ENCODE measurements around the gene HORMAD2.

HORMAD2 gene

GRCh38 chr22:30079952-30080533 is at the start of gene HORMAD2:
TSS of gene HORMAD2 (plus strand) at chr22:30080464. CDS start at chr22:30093953, 13,489 bp downstream.
- TF ChIP-seq, protein P1, sequence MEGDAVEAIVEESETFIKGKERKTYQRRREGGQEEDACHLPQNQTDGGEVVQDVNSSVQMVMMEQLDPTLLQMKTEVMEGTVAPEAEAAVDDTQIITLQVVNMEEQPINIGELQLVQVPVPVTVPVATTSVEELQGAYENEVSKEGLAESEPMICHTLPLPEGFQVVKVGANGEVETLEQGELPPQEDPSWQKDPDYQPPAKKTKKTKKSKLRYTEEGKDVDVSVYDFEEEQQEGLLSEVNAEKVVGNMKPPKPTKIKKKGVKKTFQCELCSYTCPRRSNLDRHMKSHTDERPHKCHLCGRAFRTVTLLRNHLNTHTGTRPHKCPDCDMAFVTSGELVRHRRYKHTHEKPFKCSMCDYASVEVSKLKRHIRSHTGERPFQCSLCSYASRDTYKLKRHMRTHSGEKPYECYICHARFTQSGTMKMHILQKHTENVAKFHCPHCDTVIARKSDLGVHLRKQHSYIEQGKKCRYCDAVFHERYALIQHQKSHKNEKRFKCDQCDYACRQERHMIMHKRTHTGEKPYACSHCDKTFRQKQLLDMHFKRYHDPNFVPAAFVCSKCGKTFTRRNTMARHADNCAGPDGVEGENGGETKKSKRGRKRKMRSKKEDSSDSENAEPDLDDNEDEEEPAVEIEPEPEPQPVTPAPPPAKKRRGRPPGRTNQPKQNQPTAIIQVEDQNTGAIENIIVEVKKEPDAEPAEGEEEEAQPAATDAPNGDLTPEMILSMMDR (IDR thresholded peaks at IDR 0.05; ENCODE audit: insufficient read depth, low read depth, low read length, missing control alignments): no peak
- no peak for DNase-seq (ENCODE audit: low read depth)
- H3K4me3 ChIP-seq (ENCODE audit: low read length): no peak within 1 kb of the TSS

DNA sequence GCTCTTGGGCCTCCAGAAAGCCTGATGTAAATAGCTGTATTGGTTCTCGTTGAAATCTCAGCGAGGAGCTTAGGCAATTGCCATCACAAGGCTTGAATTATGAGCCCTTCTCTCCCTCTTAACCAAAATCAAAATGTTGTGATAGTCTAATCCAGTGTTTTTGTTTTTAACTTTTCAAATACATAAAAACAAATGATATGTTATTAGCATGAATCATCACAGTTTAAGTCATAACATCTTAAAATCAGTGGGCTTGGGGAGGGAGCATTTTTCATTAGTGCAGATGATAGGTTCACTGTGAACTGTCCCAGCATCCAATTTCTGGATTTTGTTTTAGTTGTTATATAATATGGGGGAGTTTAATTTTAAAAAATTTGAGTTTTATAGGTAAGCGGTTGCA is 48.9 kb upstream of the HORMAD2 start:
- DNase-seq (ENCODE audit: low read depth): no peak
- no peak overlapping the region for H3K4me3 ChIP-seq (ENCODE audit: low read length)
- TF ChIP-seq, protein P1 (IDR thresholded peaks at IDR 0.05; ENCODE audit: insufficient read depth, low read depth, low read length, missing control alignments): no peak

DNA sequence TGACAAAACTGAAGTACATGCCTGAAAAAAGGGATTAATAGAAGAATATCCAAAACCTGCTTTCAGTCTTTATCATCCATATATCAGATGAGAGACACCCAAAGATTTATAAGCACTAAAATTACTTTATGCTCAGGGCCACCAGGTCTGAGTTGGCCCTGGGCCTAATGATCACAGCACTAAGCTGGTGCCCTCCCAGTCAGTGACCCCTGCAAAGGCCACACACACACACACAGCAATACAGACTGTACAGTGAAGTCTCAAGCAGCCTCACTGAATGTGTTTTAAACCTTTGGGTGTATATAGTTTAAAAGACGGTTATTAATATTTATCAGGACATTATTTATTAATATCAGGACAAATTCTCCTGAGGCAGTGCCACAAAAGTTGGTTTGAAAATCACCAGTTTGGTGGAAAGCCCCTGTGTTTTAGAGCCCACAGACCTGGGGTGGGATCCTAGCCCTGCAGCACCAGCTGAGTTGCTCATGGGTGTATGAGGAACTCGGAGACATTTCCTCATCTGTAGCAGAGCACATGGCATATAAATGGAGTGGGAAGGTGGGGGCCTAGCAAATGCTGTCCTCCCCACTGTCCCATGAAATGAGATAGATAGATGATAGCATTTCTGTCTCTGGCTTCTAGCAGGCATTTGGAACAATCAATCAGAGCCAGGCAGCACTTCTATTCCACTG is 48.4 kb upstream of the HORMAD2 start:
- no peak for DNase-seq (ENCODE audit: low read depth)
- no peak overlapping the region for H3K4me3 ChIP-seq (ENCODE audit: low read length)
- TF ChIP-seq, protein P1 (IDR thresholded peaks at IDR 0.05; ENCODE audit: insufficient read depth, low read depth, low read length, missing control alignments): no peak

GRCh38 chr22:30033137-30033536 is 47.1 kb upstream of the HORMAD2 start:
- no peak for DNase-seq (ENCODE audit: low read depth)
- TF ChIP-seq, protein P1 (IDR thresholded peaks at IDR 0.05; ENCODE audit: insufficient read depth, low read depth, low read length, missing control alignments): no peak
- no peak overlapping the region for H3K4me3 ChIP-seq (ENCODE audit: low read length)

GRCh38 chr22:30033901-30034300 is 46.4 kb upstream of the HORMAD2 start:
- DNase-seq (ENCODE audit: low read depth): no peak
- no peak overlapping the region for H3K4me3 ChIP-seq (ENCODE audit: low read length)
- TF ChIP-seq, protein P1 (IDR thresholded peaks at IDR 0.05; ENCODE audit: insufficient read depth, low read depth, low read length, missing control alignments): no peak

DNA sequence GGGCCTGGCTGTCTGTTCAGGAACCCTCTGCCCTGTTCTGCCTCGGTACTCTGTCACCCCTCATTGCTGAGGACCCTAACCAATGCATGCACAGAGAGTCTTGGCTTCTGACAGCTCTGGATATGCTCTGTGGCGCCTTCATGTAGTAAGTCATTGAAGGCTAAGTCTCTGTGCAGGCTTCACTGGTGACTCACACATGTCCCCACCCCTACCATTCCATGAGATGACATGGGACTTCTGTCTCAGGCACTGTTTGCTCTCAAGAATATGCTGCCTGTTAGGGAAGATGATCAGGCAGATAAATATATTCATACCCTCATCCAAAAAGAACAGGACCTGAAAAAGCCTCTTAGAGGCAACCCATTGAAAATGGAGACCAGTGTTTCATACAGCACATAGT is 43.6 kb upstream of the HORMAD2 start:
- H3K4me3 ChIP-seq (ENCODE audit: low read length): no peak overlapping the region
- TF ChIP-seq, protein P1 (IDR thresholded peaks at IDR 0.05; ENCODE audit: insufficient read depth, low read depth, low read length, missing control alignments): no peak
- peak; percentile 66 for DNase-seq (ENCODE audit: low read depth)

- H3K4me3 ChIP-seq (ENCODE audit: low read length): no peak overlapping the region
- peak; percentile 86 for DNase-seq (ENCODE audit: low read depth)
- TF ChIP-seq, protein P1 (IDR thresholded peaks at IDR 0.05; ENCODE audit: insufficient read depth, low read depth, low read length, missing control alignments): no peak
Observed at GRCh38 chr22:30038219-30038618, 42.0 kb upstream of the HORMAD2 start.
